Islet of Langerhans (tissue), 1 donor: Measurements from ENCODE around the gene CAMTA1.

Experiments
- FAIRE-seq: peaks from one replicate; lab custom pipeline; 2011; peaks lifted over from hg19 to GRCh38; lab: Jason Lieb, UNC

Gene CAMTA1

DNA sequence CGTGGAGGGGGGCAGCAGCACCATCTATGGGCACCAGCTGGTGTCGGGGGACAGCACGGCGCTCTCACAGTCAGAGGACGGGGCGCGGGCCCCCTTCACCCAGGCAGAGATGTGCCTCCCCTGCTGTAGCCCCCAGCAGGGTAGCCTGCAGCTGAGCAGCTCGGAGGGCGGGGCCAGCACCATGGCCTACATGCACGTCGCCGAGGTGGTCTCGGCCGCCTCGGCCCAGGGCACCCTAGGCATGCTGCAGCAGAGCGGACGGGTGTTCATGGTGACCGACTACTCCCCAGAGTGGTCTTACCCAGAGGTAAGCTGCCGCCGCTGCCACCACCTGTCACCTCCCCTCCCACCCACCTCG is 879.6 kb downstream of the CAMTA1 start:
- FAIRE-seq, result no peak

DNA sequence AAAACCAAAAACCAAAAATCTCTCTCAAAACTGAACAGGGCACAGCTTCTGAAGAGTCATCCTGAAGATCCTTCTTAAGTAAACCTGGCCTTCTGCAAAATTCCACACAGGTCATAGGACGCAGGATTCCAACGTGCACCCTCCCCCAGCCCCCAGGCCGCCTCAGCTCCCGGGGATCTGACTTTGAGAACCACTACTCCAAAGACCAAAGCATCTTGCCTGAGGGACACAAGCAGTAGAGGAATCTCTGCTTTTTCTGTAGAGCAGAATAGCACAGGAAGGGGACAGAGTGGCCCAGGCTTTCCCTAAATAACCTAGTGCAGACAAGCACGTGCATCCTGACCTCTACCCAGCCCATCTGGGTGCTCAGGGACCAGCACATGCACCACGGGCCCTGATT is 881.0 kb downstream of the CAMTA1 start:
- no peak for FAIRE-seq

DNA sequence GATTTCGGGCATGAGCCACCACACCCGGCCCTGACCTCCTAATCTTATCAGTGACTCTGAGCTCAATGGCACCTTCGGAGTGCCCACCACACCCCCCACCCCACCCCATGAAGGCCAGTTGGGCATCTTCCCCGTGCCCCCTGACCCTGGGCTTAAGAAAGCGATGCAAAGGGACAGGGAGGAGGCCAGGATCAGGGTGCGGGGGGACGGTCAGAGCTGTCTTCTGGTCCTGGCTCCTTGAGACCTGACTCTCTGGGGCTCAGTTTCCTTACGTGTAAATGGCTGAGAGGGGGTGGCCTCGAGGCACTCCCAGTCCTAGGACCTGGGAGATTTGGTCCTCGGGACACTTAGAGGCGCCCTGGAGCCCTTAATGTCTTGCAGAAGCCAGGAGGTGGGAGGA is 881.9 kb downstream of the CAMTA1 start:
- no peak for FAIRE-seq

DNA sequence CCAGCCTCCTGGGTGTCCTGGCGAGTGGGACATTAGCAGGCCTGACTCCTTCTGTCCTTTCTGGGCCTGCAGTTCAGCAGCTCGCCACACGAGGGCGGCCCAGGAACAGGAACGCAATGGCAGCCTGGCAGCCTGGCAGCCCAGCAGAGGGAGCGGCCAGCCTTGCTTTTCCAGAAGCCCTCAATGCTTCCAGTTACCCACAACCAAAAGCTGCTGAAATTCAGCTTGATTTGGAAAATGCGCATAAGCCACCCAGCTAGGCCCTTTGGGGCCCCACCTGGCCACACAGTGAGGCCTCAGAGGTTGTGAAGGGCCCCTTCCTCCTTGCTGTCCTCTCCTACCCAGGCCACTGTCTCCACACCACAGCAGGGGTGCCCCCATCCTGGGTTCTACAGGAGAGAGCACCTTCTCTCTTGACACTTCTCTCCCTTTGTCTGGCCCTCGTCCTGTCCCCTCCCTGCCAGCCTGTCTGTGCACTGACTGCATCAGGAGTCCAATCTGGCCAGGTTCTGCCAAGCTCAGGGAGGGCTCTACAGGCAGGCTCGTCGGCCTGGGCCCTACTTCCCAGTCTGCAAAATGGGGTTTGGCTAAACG is 882.5 kb downstream of the CAMTA1 start:
- no peak for FAIRE-seq

DNA sequence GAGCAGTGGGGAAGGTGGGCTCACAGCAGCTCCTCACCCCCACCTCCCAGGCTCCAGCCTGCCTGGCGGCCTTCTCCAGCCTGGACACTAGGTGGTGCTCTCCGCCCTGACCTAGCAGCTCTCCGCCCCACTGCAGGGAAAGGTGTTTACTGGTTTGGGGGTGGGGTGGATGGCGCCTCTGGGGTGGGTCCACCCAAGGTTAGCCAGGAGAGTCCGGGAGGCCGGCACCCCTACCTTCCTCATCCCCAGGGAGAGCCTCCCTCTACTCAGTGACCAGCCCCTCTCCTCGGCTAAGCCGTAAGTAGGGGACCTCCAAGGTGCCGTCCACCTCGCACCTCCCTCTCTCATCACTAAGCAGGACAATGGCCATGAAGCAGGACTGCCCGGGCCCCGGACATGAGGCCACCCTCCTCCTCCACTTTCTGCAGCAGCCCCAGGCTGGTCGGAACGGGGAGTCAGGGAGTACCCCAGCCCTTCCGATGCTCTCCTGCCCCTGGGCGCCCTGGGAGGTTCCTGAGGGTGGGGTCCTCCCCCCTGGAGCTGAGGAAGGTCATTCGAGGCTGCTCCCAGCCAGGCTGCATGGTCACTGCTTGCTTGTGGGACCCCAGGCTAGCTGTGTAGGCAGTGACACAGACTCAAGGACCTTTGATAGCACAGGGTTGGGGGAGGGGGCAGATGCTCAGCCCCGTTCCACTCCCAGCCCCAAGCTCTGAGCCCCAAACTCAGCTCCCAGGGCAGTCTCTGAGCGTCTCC is 884.5 kb downstream of the CAMTA1 start:
- FAIRE-seq, result no peak

DNA sequence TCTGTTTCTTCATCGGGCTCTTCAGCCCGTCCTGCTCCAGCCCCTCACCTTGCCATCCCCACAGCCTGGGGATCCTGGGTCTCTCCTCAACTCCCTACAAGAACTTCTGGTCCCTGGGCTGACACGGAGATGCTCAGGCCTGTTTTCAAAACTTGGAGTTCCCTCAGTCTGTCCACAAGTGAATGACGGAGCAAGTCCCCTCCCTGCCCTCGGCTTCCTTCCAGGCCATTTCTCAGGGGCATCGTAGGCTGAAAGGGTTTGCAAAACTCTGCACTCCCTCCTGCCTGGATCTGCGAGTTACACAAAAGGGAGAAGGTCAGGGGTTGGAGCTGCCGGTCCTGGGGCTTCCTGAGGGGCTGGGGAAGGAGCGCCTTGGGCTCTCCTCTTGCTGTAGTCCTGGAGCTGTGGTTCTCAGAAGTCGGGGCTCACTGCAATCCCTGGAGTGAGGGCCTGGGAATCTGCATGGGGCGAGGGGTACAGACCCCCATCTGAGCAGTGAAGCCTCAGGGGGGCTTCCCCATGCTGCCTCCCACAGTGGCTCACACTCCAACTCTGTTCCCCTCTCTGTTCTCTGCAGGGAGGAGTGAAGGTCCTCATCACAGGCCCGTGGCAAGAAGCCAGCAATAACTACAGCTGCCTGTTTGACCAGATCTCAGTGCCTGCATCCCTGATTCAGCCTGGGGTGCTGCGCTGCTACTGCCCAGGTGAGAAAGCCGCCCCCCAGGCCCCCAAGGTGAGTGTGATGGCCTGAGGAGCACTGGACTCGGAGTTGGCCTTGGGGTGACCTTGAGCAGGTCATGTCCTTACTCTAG is 885.3 kb downstream of the CAMTA1 start:
- FAIRE-seq, result no peak

DNA sequence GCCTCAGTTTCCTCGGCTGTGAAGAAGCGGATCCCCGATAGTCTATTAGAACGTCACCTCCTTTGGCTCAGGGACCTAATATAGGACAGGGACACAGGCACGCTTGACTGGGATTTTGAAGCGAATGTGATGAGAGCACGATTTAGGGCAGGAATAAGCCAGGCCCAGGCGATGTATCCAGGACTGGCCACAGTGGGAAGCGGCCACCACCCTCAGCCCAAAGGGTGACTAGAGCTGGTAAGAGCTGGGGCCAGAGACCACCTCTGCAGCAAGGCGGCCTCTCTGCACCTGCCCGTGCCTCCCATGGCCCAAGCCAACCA is 885.9 kb downstream of the CAMTA1 start:
- FAIRE-seq, result no peak

DNA sequence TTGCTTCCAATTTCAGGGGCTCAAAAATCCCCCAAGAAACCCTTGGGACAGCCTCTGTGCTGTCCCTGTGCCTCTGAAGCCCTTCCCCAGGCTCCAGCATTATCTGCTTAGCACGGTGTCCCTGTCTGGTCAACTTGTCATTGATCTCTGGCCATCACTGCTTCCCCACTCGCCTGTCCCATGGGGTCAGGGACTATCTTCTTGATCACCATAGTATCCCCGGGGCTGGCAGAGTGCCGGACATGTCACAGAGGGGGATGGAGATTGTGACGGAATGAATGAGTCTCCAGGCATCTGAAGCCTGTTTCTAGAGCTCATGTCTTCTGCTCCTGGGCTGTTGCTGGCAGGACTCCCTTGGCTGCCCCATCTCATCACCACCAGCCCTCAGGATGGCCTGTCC is 886.4 kb downstream of the CAMTA1 start:
- FAIRE-seq, result no peak

DNA sequence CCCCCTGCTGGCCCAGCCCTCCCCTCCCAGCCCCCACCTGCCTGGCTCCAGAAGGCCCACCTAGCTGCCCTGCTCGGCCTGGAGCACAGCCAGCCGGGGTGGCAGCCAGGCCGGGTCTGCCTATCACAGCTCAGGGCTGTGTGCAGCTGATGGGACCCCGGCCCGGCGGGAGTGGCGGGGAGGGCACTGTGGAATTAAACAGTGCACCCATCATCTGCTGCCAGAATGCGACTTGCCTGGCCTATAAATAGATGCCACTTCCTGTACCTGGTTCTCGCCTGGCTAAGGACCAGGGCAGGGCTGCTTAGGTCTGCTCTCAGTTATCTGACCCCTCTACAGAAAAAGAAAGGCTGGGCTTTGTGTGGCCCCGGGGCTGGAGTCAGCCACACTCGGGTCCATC is 887.6 kb downstream of the CAMTA1 start:
- no peak for FAIRE-seq

DNA sequence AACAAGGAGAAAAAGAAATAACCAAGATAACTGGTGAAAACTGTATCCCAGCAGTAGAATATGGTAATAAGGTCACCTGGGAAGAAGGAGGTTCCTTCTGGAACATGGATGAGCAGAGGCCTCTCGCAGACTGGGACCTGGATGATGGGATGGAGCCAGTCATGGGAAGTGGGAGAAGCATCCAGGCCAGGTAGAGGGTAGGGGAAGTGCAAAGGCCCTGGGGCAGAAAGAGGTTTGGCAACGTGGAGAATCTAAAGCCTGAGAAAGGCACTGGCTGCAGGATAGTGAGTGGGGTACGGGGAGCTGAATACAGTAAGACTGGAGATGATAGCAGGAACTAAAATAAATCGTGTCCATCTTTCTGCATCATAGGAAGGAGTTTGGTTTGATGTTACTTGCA is 889.7 kb downstream of the CAMTA1 start:
- FAIRE-seq, result no peak

DNA sequence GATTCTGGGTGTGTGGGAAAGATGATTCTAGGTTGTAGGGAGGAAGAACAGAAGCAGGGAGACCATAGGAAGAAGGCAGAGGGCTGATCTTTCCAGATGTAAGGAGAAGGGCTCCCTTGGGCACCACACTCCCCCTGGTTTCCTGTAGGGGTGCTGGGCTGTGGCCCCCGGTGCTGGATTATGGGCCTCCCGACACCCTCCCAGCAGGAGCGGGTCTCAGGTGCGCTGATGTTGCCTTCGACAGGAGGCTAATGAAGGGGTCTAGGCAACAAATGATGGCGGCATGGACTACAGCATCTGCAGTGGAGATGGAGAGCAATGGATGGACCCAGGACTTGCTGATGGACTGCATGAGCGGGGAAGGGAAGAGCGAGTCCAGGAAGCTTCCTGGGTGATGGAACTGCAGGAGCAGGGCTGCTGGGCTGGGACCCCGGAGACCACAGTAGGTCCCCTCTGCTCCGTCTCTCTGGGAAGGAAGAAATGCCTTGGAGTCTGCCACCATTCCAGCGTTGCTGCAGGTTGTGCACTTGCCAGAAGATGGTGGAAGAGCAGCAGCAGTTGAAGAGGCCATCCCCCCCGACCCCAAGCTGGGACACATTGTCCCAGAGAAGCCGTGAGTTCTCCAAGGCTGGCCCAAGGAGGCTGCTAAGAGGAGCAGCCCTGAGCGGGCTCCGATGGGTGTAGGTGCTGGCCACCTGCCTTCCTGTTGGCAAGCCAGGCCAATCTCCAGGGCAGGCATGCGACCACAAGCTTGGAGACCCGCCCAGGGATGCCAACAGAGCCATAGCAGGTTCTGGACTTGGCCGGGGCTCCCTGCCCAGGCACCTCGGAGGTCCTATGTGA is 890.4 kb downstream of the CAMTA1 start:
- FAIRE-seq, result no peak

DNA sequence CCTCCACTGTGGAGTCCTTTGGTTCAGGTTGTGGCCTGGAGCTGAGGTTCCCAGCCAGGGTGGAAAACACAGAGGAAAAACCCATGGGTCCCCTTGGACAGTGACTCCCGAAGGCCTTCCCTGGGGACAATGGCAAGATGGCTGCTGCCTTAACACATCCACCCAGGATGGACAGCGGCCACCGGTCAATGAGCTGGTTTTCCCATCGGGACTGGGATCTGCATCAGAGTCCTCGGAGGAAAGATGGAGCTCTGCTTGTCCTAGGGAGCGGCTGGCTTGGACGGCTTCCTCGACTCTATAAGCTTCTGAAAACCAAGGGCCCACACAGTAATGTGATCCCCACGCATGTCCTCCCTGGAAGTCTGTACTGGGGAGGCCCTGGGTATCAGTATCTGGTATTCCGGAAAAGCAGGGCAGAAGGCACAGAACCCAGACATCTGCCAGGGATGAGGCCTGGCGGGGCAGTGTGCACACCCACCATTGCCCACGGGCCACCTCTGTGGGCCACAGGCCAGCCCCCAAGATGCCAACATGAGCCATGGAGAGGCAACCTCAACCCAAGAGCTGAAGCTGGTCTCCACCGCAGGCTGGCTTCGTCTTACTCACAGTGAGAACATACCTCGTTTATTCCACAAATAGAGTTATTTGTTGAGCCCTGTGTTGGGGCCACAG is 891.2 kb downstream of the CAMTA1 start:
- no peak for FAIRE-seq

DNA sequence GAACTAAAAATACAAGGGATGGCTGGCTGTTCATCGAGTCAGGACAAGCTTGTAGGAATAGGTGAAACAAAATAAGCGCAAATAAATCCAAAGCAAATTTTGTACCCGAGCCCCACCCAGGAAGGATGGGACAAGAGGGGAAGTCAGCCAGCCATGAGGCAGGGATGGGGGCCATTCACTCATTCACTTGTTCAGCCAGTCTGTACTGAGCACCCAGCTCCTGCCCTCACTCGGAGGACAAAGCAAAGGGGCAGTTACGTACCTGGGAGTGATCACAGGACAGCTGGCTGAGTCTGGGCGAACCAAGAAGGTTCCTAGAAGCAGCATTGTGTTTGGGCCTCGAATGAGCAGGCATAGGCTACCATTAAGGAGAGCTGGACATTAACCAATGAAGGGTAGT is 891.9 kb downstream of the CAMTA1 start:
- FAIRE-seq, result no peak

DNA sequence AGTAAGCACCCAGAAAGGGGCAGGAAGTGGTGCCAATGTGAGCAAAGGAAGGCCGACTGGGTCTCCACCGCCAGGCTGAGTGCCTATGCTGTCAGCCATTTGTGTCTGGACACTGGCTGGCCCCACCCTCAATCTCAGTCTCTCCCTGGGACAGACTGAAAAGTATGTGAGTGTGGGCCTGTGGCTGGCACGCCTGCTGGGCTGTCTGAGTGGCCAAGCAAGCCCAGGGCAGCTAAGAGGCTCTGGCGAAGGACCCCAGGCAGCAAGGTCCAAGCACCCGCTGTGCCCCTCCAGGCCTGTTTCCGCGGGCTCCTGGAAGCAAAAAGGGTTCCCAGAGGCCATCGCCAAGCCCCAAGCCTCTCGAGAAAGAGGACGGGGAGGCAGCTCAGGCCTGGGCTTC is 892.6 kb downstream of the CAMTA1 start:
- no peak for FAIRE-seq

DNA sequence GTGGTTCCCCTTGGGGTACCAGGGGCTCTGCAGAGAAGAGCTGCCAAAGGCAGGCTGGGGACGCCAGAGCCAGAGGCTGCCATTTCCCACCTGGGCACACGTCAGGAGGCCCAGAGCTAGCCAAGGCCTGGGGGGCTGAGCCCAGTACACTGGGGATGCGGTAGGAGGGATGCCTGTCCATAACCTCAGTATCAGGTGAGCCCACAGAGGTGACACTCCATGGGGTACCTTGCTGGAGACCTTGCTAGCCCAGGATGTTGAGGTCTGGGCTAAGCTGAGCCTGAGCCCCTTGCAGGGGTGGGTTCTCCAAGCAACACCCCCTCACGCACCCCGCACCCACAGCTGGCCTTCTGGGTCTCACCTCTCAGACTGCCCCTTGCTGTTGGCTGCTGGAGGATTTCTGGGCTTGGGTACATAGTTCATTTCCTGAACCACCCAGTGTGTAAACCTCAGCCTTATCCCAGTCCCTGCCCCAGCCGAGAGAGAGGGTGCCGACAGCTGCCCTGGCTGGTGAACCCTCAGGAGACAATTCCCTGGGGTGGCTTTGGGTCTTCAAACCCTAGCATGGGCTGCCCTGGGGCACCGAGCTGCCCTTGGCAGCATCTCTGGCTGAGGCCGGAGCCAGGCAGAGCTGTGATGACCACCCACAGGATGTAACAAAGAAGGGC is 893.4 kb downstream of the CAMTA1 start:
- FAIRE-seq, result no peak

DNA sequence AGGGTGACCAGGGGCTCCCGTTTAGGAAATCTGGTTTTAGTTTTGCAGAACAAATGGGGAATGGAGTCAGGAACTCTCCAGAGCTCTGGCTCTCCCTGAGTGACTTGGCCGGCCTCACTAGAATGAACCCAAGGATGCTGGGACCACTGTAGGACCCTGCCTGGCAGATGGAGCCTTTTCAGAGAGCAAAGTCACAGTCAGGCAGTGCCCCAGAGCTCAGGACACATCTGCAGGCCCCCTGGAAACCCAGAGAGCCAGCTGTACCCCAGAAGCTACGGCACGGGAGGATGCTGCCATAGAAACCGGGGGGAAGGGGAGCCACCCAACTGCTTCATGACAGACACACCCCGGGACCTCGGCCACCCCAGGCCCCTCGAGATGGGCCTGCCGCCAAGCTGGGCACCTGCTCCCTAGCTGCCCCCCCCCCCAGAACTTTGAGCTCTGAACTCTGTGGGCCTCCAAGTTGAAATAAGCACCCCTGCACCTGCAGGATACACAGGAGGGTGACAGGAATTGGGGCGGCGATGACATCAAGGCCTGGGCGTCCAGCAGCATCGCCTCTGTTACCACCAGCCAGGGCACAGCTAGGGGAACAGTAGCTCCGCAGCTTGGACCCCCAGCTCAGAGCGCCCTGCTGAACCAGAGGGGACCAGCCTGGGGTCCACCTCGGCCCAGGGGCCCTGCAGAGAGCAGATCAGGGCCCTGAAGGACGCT is 894.1 kb downstream of the CAMTA1 start:
- no peak for FAIRE-seq

DNA sequence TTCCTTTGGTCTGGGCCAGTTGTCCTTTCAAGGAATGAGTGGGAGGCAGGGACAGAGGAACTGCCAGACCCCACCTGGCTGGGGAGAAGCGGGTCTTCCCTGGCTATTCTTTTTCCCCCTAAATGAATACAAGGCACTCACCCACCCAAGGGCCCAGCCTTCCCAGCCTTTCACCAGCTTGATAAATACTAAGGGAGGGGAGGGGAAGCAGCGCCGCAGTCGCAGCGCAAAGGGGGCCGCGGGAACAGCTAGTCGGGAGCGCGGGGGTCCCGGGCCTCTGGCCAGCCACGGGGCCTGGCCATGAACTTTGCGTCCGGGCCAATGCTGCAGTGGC is 894.6 kb downstream of the CAMTA1 start:
- no peak for FAIRE-seq

DNA sequence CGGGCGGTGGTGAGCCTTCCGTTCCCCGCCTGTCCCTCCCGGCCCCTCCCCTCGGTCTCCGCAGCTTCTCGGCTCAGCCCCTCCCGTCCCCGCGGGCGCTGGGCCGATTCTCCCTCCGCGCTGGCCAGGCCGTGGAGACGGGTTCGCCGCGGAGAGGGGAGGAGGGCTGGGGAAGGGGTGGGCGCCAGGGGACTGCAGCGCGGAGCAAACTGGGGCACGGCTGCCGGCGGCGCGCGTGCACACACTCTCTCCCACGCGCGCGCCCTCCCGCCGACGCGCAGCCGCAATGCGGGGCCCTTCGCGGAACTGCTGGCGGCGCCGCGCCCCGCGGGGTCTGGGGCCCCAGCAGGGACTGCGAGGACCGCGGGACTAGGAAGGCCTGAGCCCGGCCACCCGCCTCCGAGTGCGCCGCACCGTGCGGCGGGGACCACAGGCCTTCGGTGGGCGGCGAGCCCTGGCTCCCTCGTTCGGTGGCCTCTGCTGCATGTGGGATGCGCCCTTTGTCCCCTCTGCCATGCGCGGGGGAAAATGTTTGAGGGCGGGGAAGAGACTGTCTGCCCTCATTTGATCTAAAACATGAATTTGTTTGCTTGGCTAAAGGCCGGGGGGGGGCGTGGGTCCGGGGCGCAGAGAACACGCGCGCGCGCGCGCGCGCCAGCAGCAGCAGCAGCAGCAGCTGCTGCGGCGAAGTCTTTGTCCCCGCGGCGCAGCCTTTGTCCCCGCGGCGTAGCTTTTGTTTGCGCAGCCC is 895.1 kb downstream of the CAMTA1 start:
- no peak for FAIRE-seq

DNA sequence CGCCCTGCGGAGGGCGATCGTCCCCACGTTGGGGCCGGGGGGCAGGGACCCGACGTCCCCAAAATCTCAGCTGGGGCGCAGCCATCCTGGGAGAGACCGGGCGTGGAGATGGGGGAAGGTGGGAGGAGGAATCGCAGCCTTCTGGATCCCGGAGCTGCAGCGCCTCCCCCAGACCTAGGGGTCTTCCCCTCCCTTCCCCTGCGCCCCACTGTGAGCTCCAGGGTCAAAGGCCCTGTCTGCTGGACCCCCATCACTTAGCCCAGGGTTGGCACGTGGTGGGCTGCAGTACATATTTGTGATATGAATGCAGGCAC is 895.7 kb downstream of the CAMTA1 start:
- FAIRE-seq, result no peak

DNA sequence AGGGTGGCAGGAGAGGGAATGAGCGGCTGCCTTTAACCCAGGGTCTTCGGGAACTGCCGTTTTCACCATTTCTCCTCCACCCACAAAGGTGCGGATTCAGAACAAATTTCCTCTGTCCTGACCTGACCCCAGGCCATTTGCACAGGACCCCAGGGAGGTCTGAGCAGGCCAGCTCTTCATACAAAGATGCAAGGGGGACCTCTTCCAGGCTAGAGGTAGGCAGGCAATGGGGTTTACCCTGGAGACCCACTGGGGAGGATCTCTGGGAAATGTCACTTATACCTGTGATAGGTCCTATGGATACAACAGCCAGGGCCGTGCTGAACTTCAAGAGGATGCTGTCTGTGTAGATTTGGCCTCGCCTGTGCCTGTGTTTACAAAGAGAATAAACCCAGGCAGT is 896.1 kb downstream of the CAMTA1 start:
- no peak for FAIRE-seq

DNA sequence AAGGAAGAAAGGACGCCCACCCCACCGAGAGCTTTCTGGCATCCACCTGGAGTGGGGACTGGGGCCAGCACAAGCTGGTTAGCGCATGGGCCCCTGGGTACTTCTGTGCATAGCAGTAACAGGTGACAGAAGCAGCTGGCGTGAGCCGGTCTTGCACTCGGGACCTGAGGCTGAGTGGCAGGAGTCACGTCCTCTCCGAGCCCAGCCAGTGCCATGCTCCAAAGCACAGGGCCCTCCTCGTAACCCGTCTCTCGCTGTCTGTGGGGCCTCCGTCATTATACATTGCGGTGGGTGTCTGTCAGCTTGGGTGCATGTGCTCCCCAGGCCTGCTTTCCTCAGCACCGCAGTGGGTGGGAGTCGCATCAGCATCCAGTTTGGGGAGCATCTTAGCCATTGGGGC is 898.3 kb downstream of the CAMTA1 start:
- FAIRE-seq, result no peak
